ENCODE data around the gene OR13A1.
"Not testable (repeated sequence)": the region's sequence is repeated elsewhere in the genome, so short reads cannot be mapped to it uniquely, and the experiment has no call there.

The OR13A1 gene, protein sequence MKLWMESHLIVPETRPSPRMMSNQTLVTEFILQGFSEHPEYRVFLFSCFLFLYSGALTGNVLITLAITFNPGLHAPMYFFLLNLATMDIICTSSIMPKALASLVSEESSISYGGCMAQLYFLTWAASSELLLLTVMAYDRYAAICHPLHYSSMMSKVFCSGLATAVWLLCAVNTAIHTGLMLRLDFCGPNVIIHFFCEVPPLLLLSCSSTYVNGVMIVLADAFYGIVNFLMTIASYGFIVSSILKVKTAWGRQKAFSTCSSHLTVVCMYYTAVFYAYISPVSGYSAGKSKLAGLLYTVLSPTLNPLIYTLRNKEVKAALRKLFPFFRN
- 0 reads per million in 2 donors for total RNA-seq

GRCh38 chr10:45315508-45315907 is at the start of gene OR13A1:
Gene OR13A1, minus strand, starts transcription at chr10:45315608. Its CDS starts 11,186 bp downstream, at chr10:45304422.
- DNase-seq = no peak

DNA sequence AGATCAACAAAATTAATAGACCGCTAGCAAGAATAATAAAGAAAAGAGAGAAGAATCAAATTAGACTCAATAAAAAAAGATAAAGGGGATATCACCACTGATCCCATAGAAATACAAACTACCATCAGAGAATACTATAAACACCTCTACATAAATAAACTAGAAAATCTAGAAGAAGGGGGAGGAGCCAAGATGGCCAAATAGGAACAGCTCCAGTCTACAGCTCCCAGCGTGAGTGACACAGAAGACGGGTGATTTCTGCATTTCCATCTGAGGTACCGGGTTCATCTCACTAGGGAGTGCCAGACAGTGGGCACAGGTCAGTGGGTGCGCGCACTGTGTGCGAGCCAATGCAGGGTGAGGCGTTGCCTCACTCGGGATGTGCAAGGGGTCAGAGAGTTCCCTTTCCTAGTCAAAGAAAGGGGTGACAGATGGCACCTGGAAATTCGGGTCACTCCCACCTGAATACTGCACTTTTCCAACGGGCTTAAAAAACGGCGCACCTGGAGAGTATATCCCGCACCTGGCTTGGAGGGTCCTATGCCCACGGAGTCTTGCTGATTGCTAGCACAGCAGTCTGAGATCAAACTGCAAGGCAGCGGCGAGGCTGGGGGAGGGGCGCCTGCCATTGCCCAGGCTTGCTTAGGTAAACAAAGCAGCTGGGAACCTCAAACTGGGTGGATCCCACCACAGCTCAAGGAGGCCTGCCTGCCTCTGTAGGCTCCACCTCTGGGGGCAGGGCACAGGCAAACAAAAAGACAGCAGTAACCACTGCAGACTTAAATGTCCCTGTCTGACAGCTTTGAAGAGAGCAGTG is 46.8 kb upstream of the OR13A1 start:
- peak in 1 of 5 experiments; percentile 40 for DNase-seq

DNA sequence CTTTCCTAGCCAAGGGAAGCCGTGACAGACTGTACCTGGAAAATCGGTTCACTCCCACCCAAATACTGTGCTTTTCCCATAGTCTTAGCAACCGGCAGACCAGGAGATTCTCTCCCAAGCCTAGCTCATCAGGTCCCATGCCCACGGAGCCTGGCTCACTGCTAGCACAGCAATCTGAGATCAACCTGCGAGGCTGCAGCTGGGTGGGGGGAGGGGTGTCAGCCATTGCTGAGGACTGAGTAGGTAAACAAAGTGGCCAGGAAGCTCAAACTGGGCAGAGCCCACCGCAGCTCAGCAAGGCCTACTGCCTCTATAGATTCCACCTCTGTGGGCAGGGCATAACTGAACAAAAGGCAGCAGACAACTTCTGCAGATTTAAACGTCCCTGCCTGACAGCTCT is 43.6 kb upstream of the OR13A1 start:
- DNase-seq = not testable (repeated sequence)

GRCh38 chr10:45355494-45355893 is 40.1 kb upstream of the OR13A1 start:
- DNase-seq = no peak

- DNase-seq = no peak
Observed at GRCh38 chr10:45354261-45354660, 38.9 kb upstream of the OR13A1 start.

- no peak for DNase-seq
Observed at GRCh38 chr10:45353186-45353585, 37.8 kb upstream of the OR13A1 start.

- DNase-seq = not testable (repeated sequence)
Observed at GRCh38 chr10:45348196-45348765, 32.9 kb upstream of the OR13A1 start.

- DNase-seq = not testable (repeated sequence)
Observed at GRCh38 chr10:45347464-45347863, 32.1 kb upstream of the OR13A1 start.

DNA sequence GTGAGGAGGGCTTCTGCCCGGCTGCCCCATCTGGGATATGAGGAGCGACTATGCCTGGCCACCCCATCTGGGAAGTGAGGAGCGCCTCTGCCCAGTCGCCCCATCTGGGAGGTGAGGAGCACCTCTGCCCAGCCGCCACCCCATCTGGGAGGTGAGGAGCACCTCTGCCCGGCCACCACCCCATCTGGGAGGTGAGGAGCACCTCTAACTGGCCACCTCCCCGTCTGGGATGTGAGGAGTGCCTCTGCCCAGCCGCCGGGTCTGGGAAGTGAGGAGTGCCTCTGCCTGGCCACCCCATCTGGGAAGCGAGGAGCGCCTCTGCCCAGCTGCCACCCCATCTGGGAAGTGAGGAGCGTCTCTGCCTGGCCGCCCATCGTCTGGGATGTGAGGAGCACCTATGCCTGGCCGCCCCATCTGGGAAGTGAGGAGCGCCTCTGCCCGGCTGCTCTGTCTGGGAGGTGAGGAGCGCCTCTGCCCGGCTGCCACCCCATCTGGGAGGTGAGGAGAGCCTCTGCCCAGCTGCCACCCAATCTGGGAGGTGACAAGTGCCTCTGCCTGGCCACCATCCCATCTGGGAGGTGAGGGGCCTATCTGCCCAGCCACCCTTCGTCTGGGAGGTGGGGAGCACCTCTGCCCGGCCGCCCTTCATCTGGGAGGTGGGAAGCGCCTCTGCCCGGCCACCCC is 31.4 kb upstream of the OR13A1 start:
- not testable (repeated sequence) for DNase-seq

- DNase-seq = not testable (repeated sequence)
Observed at GRCh38 chr10:45340420-45340819, 25.0 kb upstream of the OR13A1 start.

DNA sequence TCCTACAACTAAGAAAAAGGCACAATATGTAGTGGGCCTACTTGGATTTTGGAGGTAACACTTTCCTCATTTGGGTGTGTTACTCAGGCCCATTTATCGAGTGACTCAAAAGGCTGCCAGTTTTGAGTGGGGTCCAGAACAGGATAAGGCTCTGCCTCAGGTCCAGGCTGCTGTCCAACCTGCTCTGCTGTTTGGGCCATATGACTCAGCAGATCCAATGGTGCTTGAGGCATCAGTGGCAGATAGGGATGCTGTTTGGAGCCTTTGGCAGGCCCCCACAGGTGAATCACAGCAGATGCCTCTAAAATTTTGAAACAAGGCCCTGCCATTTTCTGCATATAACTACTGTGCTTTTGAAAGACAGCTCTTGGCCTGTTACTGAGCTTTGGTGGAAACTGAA is 24.5 kb upstream of the OR13A1 start:
- DNase-seq = no peak

DNA sequence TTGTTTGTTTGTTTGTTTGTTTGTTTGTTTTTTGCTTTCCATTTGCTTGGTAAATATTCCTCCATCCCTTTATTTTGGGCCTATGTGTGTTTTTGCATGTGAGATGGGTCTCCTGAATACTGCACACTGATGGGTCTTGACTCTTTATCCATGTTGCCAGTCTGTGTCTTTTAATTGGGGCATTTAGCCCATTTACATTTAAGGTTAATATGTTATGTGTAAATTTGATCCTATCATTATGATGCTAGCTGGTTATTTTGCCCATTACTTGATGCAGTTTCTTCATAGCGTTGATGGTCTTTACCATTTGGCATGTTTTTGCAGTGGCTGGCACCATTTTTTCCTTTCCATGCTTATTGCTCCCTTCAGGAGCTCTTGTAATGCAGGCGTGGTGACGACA is 16.4 kb upstream of the OR13A1 start:
- not testable (repeated sequence) for DNase-seq

GRCh38 chr10:45326864-45327263 is 11.5 kb upstream of the OR13A1 start:
- DNase-seq = not testable (repeated sequence)

DNA sequence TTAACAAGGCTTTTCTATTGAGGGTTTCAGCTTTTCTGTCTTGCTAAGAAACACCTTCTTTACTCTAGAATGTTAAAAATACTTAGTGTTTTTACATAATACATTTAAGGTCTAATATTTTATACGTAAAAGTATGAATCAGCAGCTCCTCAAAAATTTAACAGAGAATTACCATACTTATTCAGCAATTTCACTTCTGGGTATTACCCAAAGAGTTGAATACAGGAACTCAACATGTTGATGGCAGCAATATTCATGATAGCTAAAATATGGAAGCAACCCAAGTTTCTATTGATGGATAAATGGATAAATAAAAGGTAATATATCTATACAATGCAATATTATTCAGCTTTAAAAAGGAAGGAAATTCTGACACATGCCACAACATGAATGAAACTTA is 9.7 kb upstream of the OR13A1 start:
- DNase-seq = no peak

DNA sequence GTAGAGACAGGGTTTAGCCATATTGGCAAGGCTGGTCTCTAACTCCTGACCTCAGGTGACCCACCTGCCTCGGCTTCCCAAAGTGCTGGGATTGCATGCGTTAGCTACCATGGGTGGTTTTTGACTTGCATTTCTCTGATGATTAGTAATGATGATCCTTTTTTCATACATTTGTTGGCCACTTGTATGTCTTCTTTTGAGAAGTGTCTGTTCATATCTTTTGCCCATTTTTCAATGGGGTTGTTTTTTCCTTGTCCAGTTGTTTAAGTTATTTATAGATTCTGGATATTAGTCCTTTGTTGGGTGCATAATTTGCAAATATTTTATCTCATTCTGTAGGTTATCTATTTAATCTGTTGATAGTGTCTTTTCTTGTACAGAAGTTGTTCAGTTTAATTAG is 4.3 kb upstream of the OR13A1 start:
- DNase-seq = no peak

GRCh38 chr10:45313264-45313873 is 2.0 kb downstream of the OR13A1 start:
- no peak for DNase-seq

- DNase-seq = no peak
Observed at GRCh38 chr10:45308707-45309106, 6.7 kb downstream of the OR13A1 start.

GRCh38 chr10:45302573-45302972 is 12.8 kb downstream of the OR13A1 start:
- no peak for DNase-seq

GRCh38 chr10:45298341-45298955 is 17.0 kb downstream of the OR13A1 start:
- DNase-seq = not testable (repeated sequence)

DNA sequence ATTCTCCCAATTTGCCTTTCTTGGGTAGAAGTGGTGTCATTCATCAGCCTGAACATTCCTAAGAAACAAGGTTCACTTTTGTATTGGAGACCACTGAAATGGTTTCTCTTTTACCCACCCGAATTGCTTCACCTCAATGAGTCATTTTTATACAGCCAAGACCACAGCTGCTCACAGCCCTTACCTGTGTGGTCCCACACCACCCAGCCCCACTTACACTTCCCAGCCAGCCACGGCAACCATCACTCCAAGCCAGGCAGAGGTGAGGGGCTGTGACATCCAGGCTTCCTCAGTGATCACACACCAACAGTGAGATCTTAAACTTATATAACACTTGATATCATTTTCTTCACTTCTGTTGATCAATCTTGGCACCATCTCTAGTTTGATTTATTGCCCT is 20.7 kb downstream of the OR13A1 start:
- DNase-seq = no peak

DNA sequence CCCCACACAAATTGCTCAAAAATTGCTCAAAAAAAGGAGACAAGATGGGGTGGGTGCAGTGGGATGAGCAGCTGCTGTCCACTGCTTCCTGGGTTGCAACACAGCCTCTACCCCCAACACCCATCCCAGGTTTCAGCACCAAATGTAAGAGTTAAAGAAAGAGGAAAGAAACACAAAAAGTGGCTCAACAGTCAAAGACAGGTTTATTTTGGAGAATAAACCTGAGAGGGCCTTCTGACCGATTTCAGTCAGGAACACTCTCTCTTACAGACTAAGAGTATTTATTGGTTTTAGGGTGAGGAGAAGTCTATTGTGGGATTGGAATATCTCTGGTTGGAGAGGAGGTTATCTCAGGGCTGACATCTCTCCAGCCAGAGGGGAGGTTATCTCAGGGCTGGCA is 28.4 kb downstream of the OR13A1 start:
- no peak for DNase-seq

DNA sequence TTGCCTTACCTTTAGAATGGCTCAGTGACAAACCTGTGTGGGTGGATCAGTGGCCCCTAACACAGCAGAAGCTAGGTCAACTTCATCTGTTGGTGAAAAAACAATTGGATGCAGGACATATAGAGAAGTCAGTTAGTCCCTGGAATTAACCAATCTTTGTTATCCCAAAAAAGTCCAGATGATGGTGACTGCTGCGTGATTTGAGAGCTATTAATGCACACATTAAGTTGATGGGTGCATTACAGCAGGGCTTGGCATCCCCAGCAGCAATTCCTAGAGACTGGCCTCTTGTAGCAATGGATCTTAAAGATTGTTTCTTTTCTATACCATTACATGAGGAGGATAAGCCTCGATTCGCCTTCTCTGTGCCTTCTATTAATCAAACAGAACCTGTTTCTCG is 33.3 kb downstream of the OR13A1 start:
- DNase-seq = no peak

Data from T-helper 2 cell (primary cell).